ENCODE data around the gene ERC2. TPM values are rescaled to one million over a fixed set of nuclear protein-coding genes. Genes with fewer than 3 reads are reported as not detected.

The ERC2 gene
- total and polyA plus RNA-seq, 11 donors, result 0.16 to 3.8 (median 1.6) TPM

GRCh38 chr3:55955891-55956477 lies 512.3 kb downstream of the ERC2 start:
- Histone ChIP-seq H3K27ac (no peak overlapping the region), H3K27me3 (peaks cover 0 to 8% (median 0%) of the 10 kb centered on the region in 9 donors), H3K4me1 (no peaks in the 10 kb centered on the region), H3K9me3 (no peaks in the 10 kb centered on the region), H3K36me3 (no peaks in the 10 kb centered on the region), H3K4me3 (no peak overlapping the region)
- TF ChIP-seq, protein P1, sequence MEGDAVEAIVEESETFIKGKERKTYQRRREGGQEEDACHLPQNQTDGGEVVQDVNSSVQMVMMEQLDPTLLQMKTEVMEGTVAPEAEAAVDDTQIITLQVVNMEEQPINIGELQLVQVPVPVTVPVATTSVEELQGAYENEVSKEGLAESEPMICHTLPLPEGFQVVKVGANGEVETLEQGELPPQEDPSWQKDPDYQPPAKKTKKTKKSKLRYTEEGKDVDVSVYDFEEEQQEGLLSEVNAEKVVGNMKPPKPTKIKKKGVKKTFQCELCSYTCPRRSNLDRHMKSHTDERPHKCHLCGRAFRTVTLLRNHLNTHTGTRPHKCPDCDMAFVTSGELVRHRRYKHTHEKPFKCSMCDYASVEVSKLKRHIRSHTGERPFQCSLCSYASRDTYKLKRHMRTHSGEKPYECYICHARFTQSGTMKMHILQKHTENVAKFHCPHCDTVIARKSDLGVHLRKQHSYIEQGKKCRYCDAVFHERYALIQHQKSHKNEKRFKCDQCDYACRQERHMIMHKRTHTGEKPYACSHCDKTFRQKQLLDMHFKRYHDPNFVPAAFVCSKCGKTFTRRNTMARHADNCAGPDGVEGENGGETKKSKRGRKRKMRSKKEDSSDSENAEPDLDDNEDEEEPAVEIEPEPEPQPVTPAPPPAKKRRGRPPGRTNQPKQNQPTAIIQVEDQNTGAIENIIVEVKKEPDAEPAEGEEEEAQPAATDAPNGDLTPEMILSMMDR (IDR thresholded peaks at IDR 0.05), result no peak
- no peak for ATAC-seq
- DNase-seq, result no peak
- intact Hi-C loops (cut with DNase I), result no loop called here
- 66 to 89% (median 76%) methylated on average over 4 of the region's 4 CpGs for WGBS, 4 donors

DNA sequence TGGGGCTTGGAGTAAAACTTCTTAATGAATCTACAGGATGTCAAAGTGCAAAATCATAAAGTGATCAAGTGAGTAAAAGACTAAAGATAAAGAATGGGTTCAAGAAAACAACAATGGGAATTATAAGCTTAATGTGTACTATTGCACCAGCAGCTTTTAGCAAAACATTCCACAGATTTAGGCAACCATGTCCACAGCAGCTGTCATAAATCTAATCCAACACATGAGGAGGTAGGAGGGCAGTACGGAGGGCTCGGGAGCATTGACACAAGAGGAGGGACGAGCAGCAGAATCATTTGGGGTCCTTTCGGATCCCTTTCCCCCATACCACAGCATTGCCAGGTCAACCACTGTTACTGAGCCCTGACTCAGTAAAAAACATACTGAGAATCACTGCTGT lies 516.9 kb downstream of the ERC2 start:
- H3K9me3 ChIP-seq, result no peaks in the 10 kb centered on the region
- WGBS, 4 donors, result 84 to 91% (median 89%) methylated on average over 4 of the region's 4 CpGs
- no peak overlapping the region for H3K27ac ChIP-seq
- DNase-seq (no peak), ATAC-seq (no peak)
- H3K27me3 ChIP-seq, result no peaks in the 10 kb centered on the region
- intact Hi-C loops (cut with DNase I), result no loop called here
- peaks cover 0 to 3% (median 0%) of the 10 kb centered on the region in 12 donors for H3K4me1 ChIP-seq
- no peak overlapping the region for H3K4me3 ChIP-seq
- no peaks in the 10 kb centered on the region for H3K36me3 ChIP-seq
- no peak for TF ChIP-seq POLR2A (IDR thresholded peaks at IDR 0.05)
- TF ChIP-seq, protein P1 (IDR thresholded peaks at IDR 0.05), result no peak

GRCh38 chr3:55947406-55947805 lies 520.9 kb downstream of the ERC2 start:
- no peak for ATAC-seq

DNA sequence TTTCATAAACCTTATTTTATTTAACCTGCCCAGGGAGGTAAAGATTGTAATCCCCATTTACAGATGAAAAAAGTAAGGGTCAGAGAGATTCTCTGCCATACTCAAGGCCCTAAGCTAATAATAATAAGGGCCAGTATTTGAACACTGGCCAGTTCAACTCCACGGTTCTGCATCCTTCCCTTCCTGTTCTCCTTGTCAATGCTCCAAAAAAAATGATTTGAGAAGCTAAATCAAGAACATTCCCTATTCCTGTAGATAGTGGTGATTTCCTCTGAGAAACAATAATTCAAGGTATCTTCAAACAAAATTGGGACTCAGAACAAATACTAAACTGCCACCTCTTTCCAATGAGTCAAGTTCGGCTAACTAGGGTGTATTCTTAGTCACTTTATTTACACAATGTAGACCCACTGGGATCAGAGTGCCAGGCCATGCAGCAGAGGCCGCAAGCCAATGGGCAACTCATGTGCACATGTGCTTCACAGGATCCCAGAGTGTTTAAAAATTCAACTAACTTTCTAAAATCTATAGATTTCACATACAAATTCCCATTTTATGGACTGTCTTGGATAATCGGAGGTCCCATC lies 521.6 kb downstream of the ERC2 start:
- TF ChIP-seq POLR2A (IDR thresholded peaks at IDR 0.05), result no peak
- TF ChIP-seq, protein P1 (IDR thresholded peaks at IDR 0.05), result no peak
- Histone ChIP-seq H3K4me1 (peaks cover 0 to 5% (median 0%) of the 10 kb centered on the region in 12 donors), H3K27me3 (peaks cover 0 to 10% (median 0%) of the 10 kb centered on the region in 9 donors), H3K36me3 (no peaks in the 10 kb centered on the region), H3K27ac (no peak overlapping the region), H3K4me3 (no peak overlapping the region), H3K9me3 (no peaks in the 10 kb centered on the region)
- intact Hi-C loops (cut with DNase I), result no loop called here
- WGBS, 4 donors, result 73 to 79% (median 77%) methylated on average over 4 of the region's 4 CpGs
- ATAC-seq, result no peak
- DNase-seq, result no peak

More at GRCh38 chr3:55947406-55947805, 520.9 kb downstream of the ERC2 start:
- Histone ChIP-seq H3K4me1 (peaks cover 0 to 5% (median 0%) of the 10 kb centered on the region in 12 donors), H3K36me3 (no peaks in the 10 kb centered on the region), H3K4me3 (no peak overlapping the region), H3K9me3 (no peaks in the 10 kb centered on the region), H3K27me3 (peaks cover 0 to 10% (median 0%) of the 10 kb centered on the region in 9 donors), H3K27ac (no peak overlapping the region)
- intact Hi-C loops (cut with DNase I), result no loop called here
- no peak for DNase-seq
- WGBS, 4 donors, result 72 to 77% (median 73%) methylated on average over 5 of the region's 5 CpGs
- no peak for TF ChIP-seq POLR2A (IDR thresholded peaks at IDR 0.05)
- TF ChIP-seq, protein P1 (IDR thresholded peaks at IDR 0.05), result no peak

Measured in heart left ventricle (tissue), 16 donors.